HFF-Myc (cell line): ENCODE measurements around the gene OPALIN.

ENCODE experiments used
- DNase-seq: peaks from one replicate; pipeline ENCODE4 v3.0.0-alpha.2; 2011; ENCODE audit warnings: low read depth; ENCODE audit errors: extremely low read depth
- H3K4me3 ChIP-seq: replicated peaks from 2 replicates; pipeline ENCODE4 v1.5.1; 2011; ENCODE audit warnings: low read depth, mild to moderate bottlenecking, control low read depth, low read length
- TF ChIP-seq, protein P1 (sequence below): IDR thresholded peaks from 2 replicates; pipeline ENCODE4 v1.5.1; 2012; ENCODE audit warnings: mild to moderate bottlenecking, low read depth, low read length, control low read depth; ENCODE audit errors: missing control alignments

Gene OPALIN

GRCh38 chr10:96387161-96387560 is 28.4 kb upstream of the OPALIN start:
- TF ChIP-seq, protein P1, sequence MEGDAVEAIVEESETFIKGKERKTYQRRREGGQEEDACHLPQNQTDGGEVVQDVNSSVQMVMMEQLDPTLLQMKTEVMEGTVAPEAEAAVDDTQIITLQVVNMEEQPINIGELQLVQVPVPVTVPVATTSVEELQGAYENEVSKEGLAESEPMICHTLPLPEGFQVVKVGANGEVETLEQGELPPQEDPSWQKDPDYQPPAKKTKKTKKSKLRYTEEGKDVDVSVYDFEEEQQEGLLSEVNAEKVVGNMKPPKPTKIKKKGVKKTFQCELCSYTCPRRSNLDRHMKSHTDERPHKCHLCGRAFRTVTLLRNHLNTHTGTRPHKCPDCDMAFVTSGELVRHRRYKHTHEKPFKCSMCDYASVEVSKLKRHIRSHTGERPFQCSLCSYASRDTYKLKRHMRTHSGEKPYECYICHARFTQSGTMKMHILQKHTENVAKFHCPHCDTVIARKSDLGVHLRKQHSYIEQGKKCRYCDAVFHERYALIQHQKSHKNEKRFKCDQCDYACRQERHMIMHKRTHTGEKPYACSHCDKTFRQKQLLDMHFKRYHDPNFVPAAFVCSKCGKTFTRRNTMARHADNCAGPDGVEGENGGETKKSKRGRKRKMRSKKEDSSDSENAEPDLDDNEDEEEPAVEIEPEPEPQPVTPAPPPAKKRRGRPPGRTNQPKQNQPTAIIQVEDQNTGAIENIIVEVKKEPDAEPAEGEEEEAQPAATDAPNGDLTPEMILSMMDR = no peak
- H3K4me3 ChIP-seq = no peak overlapping the region
- no peak for DNase-seq

DNA sequence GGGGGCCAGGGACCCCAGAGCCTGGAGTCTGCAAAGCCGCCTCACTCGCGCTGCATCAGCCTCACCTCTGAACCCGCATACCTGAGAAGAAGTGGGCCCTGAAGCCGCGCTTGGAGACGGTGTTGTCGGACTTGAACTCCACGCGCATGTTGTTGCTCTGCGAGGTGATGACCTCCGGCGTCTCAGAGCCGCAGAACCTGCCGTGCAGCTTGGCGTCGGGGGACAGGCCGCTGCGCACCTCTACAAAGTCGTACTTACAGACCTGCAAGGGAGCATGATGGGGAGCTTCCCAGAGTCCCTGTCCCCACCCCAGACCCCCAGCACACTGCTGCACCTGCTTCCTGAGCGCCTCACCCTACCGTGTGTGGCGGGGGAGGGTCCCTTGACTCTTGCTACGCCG is 25.7 kb upstream of the OPALIN start:
- no peak overlapping the region for H3K4me3 ChIP-seq
- no peak for DNase-seq
- TF ChIP-seq, protein P1 = no peak

DNA sequence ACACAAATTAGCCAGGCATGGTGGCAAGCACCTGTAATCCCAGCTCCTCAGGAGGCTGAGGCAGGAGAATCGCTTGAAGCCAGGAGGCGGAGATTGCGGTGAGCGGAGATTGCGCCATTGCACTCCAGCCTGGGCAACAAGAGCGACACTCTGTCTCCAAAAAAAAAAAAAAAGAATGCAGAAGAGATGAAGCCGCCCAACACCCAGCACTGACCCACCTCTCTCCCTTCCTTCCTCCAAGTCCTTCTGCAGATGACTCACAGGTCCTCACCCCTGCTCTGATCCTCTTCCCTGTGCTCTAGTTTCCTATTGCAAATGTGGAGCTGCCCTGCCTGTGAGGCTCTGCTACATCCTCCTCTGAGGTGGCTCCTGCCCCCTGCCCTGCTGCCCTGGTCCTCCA is 22.0 kb upstream of the OPALIN start:
- DNase-seq = no peak
- H3K4me3 ChIP-seq = no peak overlapping the region
- TF ChIP-seq, protein P1 = no peak

GRCh38 chr10:96379758-96380157 is 21.0 kb upstream of the OPALIN start:
- H3K4me3 ChIP-seq = no peak overlapping the region
- TF ChIP-seq, protein P1 = no peak
- no peak for DNase-seq

- no peak overlapping the region for H3K4me3 ChIP-seq
- TF ChIP-seq, protein P1 = no peak
- no peak for DNase-seq
Observed at GRCh38 chr10:96378741-96379140, 19.9 kb upstream of the OPALIN start.

DNA sequence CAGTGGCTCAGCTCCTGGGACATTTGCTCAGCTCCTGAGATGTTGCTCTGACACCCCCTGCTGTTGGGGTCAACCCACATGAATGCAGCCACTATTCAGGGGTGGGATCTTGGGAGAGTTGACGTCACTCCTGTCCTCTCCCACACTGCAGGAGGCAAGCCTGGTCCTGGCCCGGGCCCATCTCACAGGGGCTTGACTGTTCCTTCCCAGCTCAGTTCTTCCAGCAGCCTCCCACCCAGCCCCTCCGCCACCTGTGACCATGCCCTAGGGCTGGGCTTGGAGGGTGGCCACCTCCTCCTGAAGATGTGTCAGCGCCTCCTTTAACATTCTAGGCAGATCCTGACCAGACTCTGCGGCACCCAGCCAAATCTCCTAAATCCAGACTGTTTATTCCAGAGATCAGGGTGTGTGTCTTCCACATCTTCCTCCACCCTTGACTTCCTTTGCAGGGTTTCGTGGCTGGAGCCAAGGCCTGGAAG is 19.1 kb upstream of the OPALIN start:
- H3K4me3 ChIP-seq = no peak overlapping the region
- TF ChIP-seq, protein P1 = no peak
- no peak for DNase-seq

GRCh38 chr10:96376483-96376882 is 17.7 kb upstream of the OPALIN start:
- DNase-seq = no peak
- H3K4me3 ChIP-seq = no peak overlapping the region
- TF ChIP-seq, protein P1 = no peak
